ENCODE data around the gene CRKL. TPM values are rescaled to one million over a fixed set of nuclear protein-coding genes. Genes with fewer than 3 reads are reported as not detected.

Gene CRKL
- polyA plus RNA-seq, 1 of the 3 experiments (the other 2 are of a cell fraction) = 9.6 TPM

DNA sequence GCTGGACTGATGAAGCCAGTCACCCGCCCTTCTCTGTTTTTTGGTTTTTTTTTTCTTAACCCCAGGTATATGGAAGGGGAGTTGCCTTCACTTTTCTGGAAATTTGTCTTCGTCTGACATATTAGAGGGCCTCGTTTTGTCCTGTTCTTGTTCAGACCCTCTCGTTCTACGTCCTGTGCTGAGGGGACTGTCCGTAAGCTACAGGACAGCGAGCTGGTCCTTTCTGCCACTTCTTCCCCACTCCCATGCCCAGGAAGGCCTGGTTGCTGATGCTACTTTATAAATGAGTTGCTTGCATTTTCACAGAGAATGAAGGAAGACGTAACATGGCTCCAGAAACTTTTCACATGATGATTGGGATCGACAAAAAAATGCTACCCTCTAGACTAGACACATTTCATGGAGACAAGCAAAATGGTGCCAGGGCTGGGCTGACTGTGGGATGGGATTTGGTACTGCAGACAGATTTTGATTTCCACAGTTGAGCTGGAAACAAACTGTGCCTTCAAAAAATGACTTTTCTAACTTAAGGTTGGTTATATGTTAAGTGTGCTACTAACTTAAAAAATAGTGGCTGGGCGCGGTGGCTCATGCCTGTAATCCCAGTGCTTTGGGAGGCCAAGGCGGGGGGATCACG lies 27.2 kb upstream of the CRKL start:
- TF ChIP-seq ELF1 (IDR thresholded peaks at IDR 0.05) (no peak), YY1 (IDR thresholded peaks at IDR 0.05; ENCODE audit: low read depth) (no peak), NRF1 (IDR thresholded peaks at IDR 0.05; ENCODE audit: low read depth, low read length) (no peak), GATA2 (CRISPR knock-in tag; IDR thresholded peaks at IDR 0.05) (no peak), GABPA (IDR thresholded peaks at IDR 0.05; ENCODE audit: low read depth) (no peak), IRF3 (IDR thresholded peaks at IDR 0.05; ENCODE audit: low read depth, low read length) (no peak), FOXJ3 (CRISPR knock-in tag; IDR thresholded peaks at IDR 0.05) (no peak), RAD21 (IDR thresholded peaks at IDR 0.05; ENCODE audit: low read length) (no peak), REST (IDR thresholded peaks at IDR 0.05; ENCODE audit: low read depth, low read length) (no peak), TAF1 (IDR thresholded peaks at IDR 0.05; ENCODE audit: borderline replicate concordance, low read depth, low read length) (no peak)
- TF ChIP-seq, protein P1, sequence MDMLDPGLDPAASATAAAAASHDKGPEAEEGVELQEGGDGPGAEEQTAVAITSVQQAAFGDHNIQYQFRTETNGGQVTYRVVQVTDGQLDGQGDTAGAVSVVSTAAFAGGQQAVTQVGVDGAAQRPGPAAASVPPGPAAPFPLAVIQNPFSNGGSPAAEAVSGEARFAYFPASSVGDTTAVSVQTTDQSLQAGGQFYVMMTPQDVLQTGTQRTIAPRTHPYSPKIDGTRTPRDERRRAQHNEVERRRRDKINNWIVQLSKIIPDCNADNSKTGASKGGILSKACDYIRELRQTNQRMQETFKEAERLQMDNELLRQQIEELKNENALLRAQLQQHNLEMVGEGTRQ (IDR thresholded peaks at IDR 0.05; ENCODE audit: borderline replicate concordance, low read depth, low read length) = no peak
- no peak overlapping the region for H3K4me3 ChIP-seq (ENCODE audit: low read depth in 2 of 2, low read length in 1 of 2)
- peak overlapping the region in 1 of 2 experiments; percentile 25; a peak in 1 of 4 replicates for H3K27ac ChIP-seq (ENCODE audit: low read depth in 2 of 2, low read length in 1 of 2)
- H3K9me2 ChIP-seq = no peaks in the 10 kb centered on the region
- peaks cover 14% of the 10 kb centered on the region for H3F3A ChIP-seq (replicated peaks; ENCODE audit: insufficient read depth)
- CTCF ChIA-PET = interaction anchor here (1.0 to 4.7 kb wide), 3 partner anchors 27 to 338 kb away, joined by 3 to 20 read pairs (median 4); partner anchors contain the start of gene CRKL
- no peaks in the 10 kb centered on the region for H4K20me1 ChIP-seq (ENCODE audit: insufficient read depth)
- 94% methylated on average over 13 of the region's 13 CpGs for WGBS (ENCODE audit: low lambda C conversion rate)
- H2AFZ ChIP-seq (ENCODE audit: low read depth) = no peak overlapping the region
- no peaks in the 10 kb centered on the region for H3K27me3 ChIP-seq (ENCODE audit: insufficient read depth)
- no peaks in the 10 kb centered on the region for H3K9me3 ChIP-seq
- H3K9ac ChIP-seq = no peak overlapping the region
- H3K36me3 ChIP-seq (replicated peaks in 1 of 2; ENCODE audit: control insufficient read depth in 1 of 2, insufficient read depth in 2 of 2, low read length in 1 of 2) = peaks cover 12 to 16% of the 10 kb centered on the region in 2 experiments
- no peak for DNase-seq
- H3K4me1 ChIP-seq (ENCODE audit: control insufficient read depth in 1 of 2, insufficient read depth in 2 of 2, low read depth in 1 of 2, low read length in 1 of 2) = peaks cover 0 to 31% of the 10 kb centered on the region in 2 experiments; a peak in 1 of 4 replicates
- POLR2A ChIA-PET = no interaction called here
- no peak overlapping the region for H3K4me2 ChIP-seq
- H3K79me2 ChIP-seq (ENCODE audit: insufficient read depth) = no peaks in the 10 kb centered on the region
